Measurements from ENCODE around the gene AOPEP.

Gene AOPEP

GRCh38 chr9:94757158-94757557 is 30.7 kb downstream of the AOPEP start:
- no peak for TF ChIP-seq CTCF (IDR thresholded peaks at IDR 0.05; ENCODE audit: low read depth, low read length, missing control alignments)
- DNase-seq (ENCODE audit: extremely low read depth, low read depth) = no peak
- no peak overlapping the region for H3K4me3 ChIP-seq (replicated peaks; ENCODE audit: low read depth, low read length)

- TF ChIP-seq CTCF (IDR thresholded peaks at IDR 0.05; ENCODE audit: low read depth, low read length, missing control alignments) = no peak
- no peak for DNase-seq (ENCODE audit: extremely low read depth, low read depth)
- no peak overlapping the region for H3K4me3 ChIP-seq (replicated peaks; ENCODE audit: low read depth, low read length)
Observed at GRCh38 chr9:94758031-94758430, 31.5 kb downstream of the AOPEP start.

- no peak for TF ChIP-seq CTCF (IDR thresholded peaks at IDR 0.05; ENCODE audit: low read depth, low read length, missing control alignments)
- no peak overlapping the region for H3K4me3 ChIP-seq (replicated peaks; ENCODE audit: low read depth, low read length)
- DNase-seq (ENCODE audit: extremely low read depth, low read depth) = no peak
Observed at GRCh38 chr9:94758880-94759279, 32.4 kb downstream of the AOPEP start.

GRCh38 chr9:94760010-94760409 is 33.5 kb downstream of the AOPEP start:
- TF ChIP-seq CTCF (IDR thresholded peaks at IDR 0.05; ENCODE audit: low read depth, low read length, missing control alignments) = no peak
- H3K4me3 ChIP-seq (replicated peaks; ENCODE audit: low read depth, low read length) = no peak overlapping the region

GRCh38 chr9:94760660-94761059 is 34.2 kb downstream of the AOPEP start:
- TF ChIP-seq CTCF (IDR thresholded peaks at IDR 0.05; ENCODE audit: low read depth, low read length, missing control alignments) = no peak
- no peak overlapping the region for H3K4me3 ChIP-seq (replicated peaks; ENCODE audit: low read depth, low read length)
- DNase-seq (ENCODE audit: extremely low read depth, low read depth) = no peak

More at GRCh38 chr9:94760010-94760409, 33.5 kb downstream of the AOPEP start:
- no peak for DNase-seq (ENCODE audit: extremely low read depth, low read depth)

- TF ChIP-seq CTCF (IDR thresholded peaks at IDR 0.05; ENCODE audit: low read depth, low read length, missing control alignments) = no peak
- no peak for DNase-seq (ENCODE audit: extremely low read depth, low read depth)
- H3K4me3 ChIP-seq (replicated peaks; ENCODE audit: low read depth, low read length) = no peak overlapping the region
Observed at GRCh38 chr9:94761481-94761880, 35.0 kb downstream of the AOPEP start.

GRCh38 chr9:94767331-94768072 is 41.0 kb downstream of the AOPEP start:
- TF ChIP-seq CTCF (IDR thresholded peaks at IDR 0.05; ENCODE audit: low read depth, low read length, missing control alignments) = no peak
- DNase-seq (ENCODE audit: extremely low read depth, low read depth) = no peak
- H3K4me3 ChIP-seq (replicated peaks; ENCODE audit: low read depth, low read length) = no peak overlapping the region

Measured in HFF-Myc (cell line).